ENCODE measurements around the gene CBLC.

CBLC gene

DNA sequence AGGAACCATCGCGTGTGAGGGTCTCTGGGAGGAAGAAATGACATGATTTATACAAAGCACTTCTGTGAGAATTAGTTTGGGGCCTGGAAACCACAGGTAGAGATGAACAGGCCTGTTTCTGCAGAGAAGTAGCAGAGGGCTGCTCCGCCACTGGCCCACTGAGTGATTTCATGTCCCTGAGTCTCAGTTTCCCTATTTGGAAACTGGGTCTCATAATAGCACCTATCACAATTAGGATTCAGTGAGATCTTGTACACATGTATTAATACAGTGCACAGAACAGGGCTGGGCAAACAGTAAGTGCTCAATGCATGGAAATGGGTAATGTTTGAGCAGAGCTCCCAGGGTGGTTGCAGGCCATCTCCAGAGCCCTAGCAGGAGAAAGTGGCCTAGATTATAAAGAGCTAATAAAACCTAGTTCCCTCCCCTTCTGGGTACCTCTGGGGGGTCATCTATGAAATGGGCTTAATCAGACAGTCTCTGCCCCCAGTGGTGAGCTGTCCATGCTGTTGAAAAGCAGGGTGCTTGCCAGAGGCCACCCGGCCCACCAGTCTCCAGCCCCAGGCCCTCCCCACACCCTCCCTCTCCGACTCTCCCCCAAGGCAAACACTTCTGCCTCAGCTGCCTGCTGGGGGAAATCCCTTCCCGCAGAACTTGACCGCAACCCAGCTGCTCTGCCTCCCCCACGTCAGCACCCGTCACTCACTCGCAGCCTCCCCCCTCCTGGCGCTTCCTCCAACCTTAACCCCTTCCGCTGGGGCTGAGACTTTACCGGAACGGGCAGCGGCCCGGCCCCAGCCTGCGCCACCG lies 24.7 kb upstream of the CBLC start:
- Histone ChIP-seq H3K36me3 (ENCODE audit: control insufficient read depth in 2 of 2, insufficient read depth in 1 of 2, low read length in 2 of 2) (peaks cover 8 to 11% of the 10 kb centered on the region in 2 experiments; a peak in 2 of 3 replicates), H3K9me3 (ENCODE audit: control insufficient read depth, insufficient read depth, low read depth, low read length) (no peaks in the 10 kb centered on the region), H3K4me3 (ENCODE audit: low read depth, low read length) (peak overlapping the region; percentile 16; the same call in 1 of the 2 replicates), H3K27ac (ENCODE audit: extremely low read depth, low read depth, low read length) (no peak overlapping the region), H3K4me1 (ENCODE audit: control insufficient read depth, insufficient read depth, low read length) (peaks cover 19% of the 10 kb centered on the region)
- ChIA-PET POLR2A (interaction anchor here (0.6 to 2.2 kb wide), 6 partner anchors 10 to 231 kb away, joined by 3 to 9 read pairs (median 4); no protein-coding TSS in a partner anchor), CTCF (interaction anchor here (0.6 to 4.8 kb wide), 10 partner anchors 12 to 687 kb away, joined by 3 to 26 read pairs (median 3); no protein-coding TSS in a partner anchor)
- TF ChIP-seq, protein P1, sequence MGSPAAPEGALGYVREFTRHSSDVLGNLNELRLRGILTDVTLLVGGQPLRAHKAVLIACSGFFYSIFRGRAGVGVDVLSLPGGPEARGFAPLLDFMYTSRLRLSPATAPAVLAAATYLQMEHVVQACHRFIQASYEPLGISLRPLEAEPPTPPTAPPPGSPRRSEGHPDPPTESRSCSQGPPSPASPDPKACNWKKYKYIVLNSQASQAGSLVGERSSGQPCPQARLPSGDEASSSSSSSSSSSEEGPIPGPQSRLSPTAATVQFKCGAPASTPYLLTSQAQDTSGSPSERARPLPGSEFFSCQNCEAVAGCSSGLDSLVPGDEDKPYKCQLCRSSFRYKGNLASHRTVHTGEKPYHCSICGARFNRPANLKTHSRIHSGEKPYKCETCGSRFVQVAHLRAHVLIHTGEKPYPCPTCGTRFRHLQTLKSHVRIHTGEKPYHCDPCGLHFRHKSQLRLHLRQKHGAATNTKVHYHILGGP (tag by site-specific recombination; IDR thresholded peaks at IDR 0.05) = no peak
- TF ChIP-seq, protein P2, sequence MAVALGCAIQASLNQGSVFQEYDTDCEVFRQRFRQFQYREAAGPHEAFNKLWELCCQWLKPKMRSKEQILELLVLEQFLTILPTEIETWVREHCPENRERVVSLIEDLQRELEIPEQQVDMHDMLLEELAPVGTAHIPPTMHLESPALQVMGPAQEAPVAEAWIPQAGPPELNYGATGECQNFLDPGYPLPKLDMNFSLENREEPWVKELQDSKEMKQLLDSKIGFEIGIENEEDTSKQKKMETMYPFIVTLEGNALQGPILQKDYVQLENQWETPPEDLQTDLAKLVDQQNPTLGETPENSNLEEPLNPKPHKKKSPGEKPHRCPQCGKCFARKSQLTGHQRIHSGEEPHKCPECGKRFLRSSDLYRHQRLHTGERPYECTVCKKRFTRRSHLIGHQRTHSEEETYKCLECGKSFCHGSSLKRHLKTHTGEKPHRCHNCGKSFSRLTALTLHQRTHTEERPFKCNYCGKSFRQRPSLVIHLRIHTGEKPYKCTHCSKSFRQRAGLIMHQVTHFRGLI (tag by site-specific recombination; IDR thresholded peaks at IDR 0.05) = no peak
- TF ChIP-seq ZFP37 (tag by site-specific recombination; IDR thresholded peaks at IDR 0.05) = peak; percentile 61; the same call in 1 of the 2 replicates
- no peak for TF ChIP-seq ZNF626 (tag by site-specific recombination; IDR thresholded peaks at IDR 0.05)
- TF ChIP-seq ZNF585B (tag by site-specific recombination; IDR thresholded peaks at IDR 0.05) = no peak
- TF ChIP-seq, protein P3, sequence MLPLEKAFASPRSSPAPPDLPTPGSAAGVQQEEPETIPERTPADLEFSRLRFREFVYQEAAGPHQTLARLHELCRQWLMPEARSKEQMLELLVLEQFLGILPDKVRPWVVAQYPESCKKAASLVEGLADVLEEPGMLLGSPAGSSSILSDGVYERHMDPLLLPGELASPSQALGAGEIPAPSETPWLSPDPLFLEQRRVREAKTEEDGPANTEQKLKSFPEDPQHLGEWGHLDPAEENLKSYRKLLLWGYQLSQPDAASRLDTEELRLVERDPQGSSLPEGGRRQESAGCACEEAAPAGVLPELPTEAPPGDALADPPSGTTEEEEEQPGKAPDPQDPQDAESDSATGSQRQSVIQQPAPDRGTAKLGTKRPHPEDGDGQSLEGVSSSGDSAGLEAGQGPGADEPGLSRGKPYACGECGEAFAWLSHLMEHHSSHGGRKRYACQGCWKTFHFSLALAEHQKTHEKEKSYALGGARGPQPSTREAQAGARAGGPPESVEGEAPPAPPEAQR (tag by site-specific recombination; IDR thresholded peaks at IDR 0.05) = no peak
- TF ChIP-seq IKZF3 (tag by site-specific recombination; IDR thresholded peaks at IDR 0.05) = peak; percentile 82
- TF ChIP-seq ZNF558 (tag by site-specific recombination; IDR thresholded peaks at IDR 0.05) = no peak
- TF ChIP-seq, protein P4, sequence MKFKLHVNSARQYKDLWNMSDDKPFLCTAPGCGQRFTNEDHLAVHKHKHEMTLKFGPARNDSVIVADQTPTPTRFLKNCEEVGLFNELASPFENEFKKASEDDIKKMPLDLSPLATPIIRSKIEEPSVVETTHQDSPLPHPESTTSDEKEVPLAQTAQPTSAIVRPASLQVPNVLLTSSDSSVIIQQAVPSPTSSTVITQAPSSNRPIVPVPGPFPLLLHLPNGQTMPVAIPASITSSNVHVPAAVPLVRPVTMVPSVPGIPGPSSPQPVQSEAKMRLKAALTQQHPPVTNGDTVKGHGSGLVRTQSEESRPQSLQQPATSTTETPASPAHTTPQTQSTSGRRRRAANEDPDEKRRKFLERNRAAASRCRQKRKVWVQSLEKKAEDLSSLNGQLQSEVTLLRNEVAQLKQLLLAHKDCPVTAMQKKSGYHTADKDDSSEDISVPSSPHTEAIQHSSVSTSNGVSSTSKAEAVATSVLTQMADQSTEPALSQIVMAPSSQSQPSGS (tag by site-specific recombination; IDR thresholded peaks at IDR 0.05; ENCODE audit: low read depth) = no peak
- TF ChIP-seq, protein P5, sequence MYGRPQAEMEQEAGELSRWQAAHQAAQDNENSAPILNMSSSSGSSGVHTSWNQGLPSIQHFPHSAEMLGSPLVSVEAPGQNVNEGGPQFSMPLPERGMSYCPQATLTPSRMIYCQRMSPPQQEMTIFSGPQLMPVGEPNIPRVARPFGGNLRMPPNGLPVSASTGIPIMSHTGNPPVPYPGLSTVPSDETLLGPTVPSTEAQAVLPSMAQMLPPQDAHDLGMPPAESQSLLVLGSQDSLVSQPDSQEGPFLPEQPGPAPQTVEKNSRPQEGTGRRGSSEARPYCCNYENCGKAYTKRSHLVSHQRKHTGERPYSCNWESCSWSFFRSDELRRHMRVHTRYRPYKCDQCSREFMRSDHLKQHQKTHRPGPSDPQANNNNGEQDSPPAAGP (tag by site-specific recombination; IDR thresholded peaks at IDR 0.05) = peak; percentile 97
- TF ChIP-seq, protein P6, sequence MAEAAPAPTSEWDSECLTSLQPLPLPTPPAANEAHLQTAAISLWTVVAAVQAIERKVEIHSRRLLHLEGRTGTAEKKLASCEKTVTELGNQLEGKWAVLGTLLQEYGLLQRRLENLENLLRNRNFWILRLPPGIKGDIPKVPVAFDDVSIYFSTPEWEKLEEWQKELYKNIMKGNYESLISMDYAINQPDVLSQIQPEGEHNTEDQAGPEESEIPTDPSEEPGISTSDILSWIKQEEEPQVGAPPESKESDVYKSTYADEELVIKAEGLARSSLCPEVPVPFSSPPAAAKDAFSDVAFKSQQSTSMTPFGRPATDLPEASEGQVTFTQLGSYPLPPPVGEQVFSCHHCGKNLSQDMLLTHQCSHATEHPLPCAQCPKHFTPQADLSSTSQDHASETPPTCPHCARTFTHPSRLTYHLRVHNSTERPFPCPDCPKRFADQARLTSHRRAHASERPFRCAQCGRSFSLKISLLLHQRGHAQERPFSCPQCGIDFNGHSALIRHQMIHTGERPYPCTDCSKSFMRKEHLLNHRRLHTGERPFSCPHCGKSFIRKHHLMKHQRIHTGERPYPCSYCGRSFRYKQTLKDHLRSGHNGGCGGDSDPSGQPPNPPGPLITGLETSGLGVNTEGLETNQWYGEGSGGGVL (tag by site-specific recombination; IDR thresholded peaks at IDR 0.05) = peak; percentile 99
- TF ChIP-seq ZFP69B (tag by site-specific recombination; IDR thresholded peaks at IDR 0.05) = peak; percentile 62; the same call in 1 of the 2 replicates
- TF ChIP-seq, protein P7, sequence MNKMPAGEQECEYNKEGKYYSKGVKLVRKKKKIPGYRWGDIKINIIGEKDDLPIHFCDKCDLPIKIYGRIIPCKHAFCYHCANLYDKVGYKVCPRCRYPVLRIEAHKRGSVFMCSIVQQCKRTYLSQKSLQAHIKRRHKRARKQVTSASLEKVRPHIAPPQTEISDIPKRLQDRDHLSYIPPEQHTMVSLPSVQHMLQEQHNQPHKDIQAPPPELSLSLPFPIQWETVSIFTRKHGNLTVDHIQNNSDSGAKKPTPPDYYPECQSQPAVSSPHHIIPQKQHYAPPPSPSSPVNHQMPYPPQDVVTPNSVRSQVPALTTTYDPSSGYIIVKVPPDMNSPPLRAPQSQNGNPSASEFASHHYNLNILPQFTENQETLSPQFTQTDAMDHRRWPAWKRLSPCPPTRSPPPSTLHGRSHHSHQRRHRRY (tag by site-specific recombination; IDR thresholded peaks at IDR 0.05) = no peak
- TF ChIP-seq, protein P8, sequence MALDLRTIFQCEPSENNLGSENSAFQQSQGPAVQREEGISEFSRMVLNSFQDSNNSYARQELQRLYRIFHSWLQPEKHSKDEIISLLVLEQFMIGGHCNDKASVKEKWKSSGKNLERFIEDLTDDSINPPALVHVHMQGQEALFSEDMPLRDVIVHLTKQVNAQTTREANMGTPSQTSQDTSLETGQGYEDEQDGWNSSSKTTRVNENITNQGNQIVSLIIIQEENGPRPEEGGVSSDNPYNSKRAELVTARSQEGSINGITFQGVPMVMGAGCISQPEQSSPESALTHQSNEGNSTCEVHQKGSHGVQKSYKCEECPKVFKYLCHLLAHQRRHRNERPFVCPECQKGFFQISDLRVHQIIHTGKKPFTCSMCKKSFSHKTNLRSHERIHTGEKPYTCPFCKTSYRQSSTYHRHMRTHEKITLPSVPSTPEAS (tag by site-specific recombination; IDR thresholded peaks at IDR 0.05) = 0 out of 2 replicates have a peak, but pooled peaks have one; percentile 30
- TF ChIP-seq ZNF169 (tag by site-specific recombination; IDR thresholded peaks at IDR 0.05) = no peak
- TF ChIP-seq, protein P9, sequence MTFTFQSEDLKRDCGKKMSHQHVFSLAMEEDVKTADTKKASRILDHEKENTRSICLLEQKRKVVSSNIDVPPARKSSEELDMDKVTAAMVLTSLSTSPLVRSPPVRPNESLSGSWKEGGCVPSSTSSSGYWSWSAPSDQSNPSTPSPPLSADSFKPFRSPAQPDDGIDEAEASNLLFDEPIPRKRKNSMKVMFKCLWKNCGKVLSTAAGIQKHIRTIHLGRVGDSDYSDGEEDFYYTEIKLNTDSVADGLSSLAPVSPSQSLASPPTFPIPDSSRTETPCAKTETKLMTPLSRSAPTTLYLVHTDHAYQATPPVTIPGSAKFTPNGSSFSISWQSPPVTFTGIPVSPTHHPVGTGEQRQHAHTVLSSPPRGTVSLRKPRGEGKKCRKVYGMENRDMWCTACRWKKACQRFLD (tag by site-specific recombination; IDR thresholded peaks at IDR 0.05) = no peak
- peak; percentile 74; the same call in 1 of the 2 replicates for TF ChIP-seq ZNF10 (tag by site-specific recombination; IDR thresholded peaks at IDR 0.05)
- no peak for TF ChIP-seq ZNF175 (tag by site-specific recombination; IDR thresholded peaks at IDR 0.05)
- TF ChIP-seq, protein P10, sequence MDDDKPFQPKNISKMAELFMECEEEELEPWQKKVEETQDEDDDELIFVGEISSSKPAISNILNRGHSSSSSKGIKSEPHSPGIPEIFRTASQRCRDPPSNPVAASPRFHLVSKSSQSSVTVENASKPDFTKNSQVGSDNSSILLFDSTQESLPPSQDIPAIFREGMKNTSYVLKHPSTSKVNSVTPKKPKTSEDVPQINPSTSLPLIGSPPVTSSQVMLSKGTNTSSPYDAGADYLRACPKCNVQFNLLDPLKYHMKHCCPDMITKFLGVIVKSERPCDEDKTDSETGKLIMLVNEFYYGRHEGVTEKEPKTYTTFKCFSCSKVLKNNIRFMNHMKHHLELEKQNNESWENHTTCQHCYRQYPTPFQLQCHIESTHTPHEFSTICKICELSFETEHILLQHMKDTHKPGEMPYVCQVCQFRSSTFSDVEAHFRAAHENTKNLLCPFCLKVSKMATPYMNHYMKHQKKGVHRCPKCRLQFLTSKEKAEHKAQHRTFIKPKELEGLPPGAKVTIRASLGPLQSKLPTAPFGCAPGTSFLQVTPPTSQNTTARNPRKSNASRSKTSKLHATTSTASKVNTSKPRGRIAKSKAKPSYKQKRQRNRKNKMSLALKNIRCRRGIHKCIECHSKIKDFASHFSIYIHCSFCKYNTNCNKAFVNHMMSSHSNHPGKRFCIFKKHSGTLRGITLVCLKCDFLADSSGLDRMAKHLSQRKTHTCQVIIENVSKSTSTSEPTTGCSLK (tag by site-specific recombination; IDR thresholded peaks at IDR 0.05) = no peak
- TF ChIP-seq GLI4 (tag by site-specific recombination; IDR thresholded peaks at IDR 0.05) = 0 out of 2 replicates have a peak, but pooled peaks have one; percentile 42
